GM12891 (cell line): ENCODE measurements around the gene TLX3.

Source experiments
- POLR2A ChIP-seq: IDR thresholded peaks from 2 replicates; pipeline ENCODE4 v1.6.1; 2011; ENCODE audit warnings: low read depth, low read length, control low read depth
- POLR2AphosphoS5 ChIP-seq: IDR thresholded peaks from 2 replicates; pipeline ENCODE4 v1.6.1; 2011; ENCODE audit warnings: low read depth, low read length, control low read depth

GRCh38 chr5:171299851-171300250 lies 9.2 kb upstream of the TLX3 start:
- TF ChIP-seq POLR2AphosphoS5 (no peak), POLR2A (no peak)
